SU-DHL-6 (cell line): ENCODE data around the gene COG4.

Experiments
- EZH2phosphoT487 ChIP-seq: fragments of 200-600 bp; sonication (generic), shearing (Covaris generic); conservative IDR thresholded peaks from 2 replicates; pipeline ENCODE4 v1.6.1; 2018; ENCODE audit warnings: mild to moderate bottlenecking, antibody characterized with exemption, low read length, moderate library complexity, mixed read lengths
- TF ChIP-seq, protein P1 (sequence below): fragments of 200-600 bp; sonication (generic); IDR thresholded peaks from one replicate; pipeline ENCODE4 v1.5.1; 2017; ENCODE audit warnings: antibody characterized with exemption, mild to moderate bottlenecking, low read length, moderate library complexity; ENCODE audit not compliant: insufficient read depth, poor library complexity, severe bottlenecking

- TF ChIP-seq, protein P1, sequence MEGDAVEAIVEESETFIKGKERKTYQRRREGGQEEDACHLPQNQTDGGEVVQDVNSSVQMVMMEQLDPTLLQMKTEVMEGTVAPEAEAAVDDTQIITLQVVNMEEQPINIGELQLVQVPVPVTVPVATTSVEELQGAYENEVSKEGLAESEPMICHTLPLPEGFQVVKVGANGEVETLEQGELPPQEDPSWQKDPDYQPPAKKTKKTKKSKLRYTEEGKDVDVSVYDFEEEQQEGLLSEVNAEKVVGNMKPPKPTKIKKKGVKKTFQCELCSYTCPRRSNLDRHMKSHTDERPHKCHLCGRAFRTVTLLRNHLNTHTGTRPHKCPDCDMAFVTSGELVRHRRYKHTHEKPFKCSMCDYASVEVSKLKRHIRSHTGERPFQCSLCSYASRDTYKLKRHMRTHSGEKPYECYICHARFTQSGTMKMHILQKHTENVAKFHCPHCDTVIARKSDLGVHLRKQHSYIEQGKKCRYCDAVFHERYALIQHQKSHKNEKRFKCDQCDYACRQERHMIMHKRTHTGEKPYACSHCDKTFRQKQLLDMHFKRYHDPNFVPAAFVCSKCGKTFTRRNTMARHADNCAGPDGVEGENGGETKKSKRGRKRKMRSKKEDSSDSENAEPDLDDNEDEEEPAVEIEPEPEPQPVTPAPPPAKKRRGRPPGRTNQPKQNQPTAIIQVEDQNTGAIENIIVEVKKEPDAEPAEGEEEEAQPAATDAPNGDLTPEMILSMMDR, result no peak
- no peak for TF ChIP-seq EZH2phosphoT487
These were observed 56.6 kb downstream of the COG4 start for GRCh38 chr16:70466805-70467076.
